Subcutaneous abdominal adipose tissue (tissue), 5 donors: ENCODE measurements around the gene ZRANB3.
"Not testable (repeated sequence)": the region's sequence is repeated elsewhere in the genome, so short reads cannot be mapped to it uniquely, and the experiment has no call there.

ENCODE experiments used
- H3K27ac ChIP-seq: one replicate; pipeline ENCODE4 v1.7.0; 2013; ENCODE audit warnings: low read depth, mild to moderate bottlenecking, inconsistent platforms, low read length, moderate library complexity
- H3K27me3 ChIP-seq, 5 donors: one replicate each; pipeline ENCODE4 v1.7.0; 2013; ENCODE audit warnings: low read length in 5 of 5, inconsistent platforms in 1 of 5; ENCODE audit not compliant: control insufficient read depth in 5 of 5, insufficient read depth in 4 of 5
- H3K36me3 ChIP-seq, 5 donors: one replicate each; pipeline ENCODE4 v1.7.0; 2013; ENCODE audit warnings: low read length in 5 of 5; ENCODE audit not compliant: control insufficient read depth in 5 of 5, insufficient read depth in 5 of 5
- H3K4me1 ChIP-seq, 5 donors: one replicate each; pipeline ENCODE4 v1.7.0; 2013; ENCODE audit warnings: low read length in 5 of 5, mild to moderate bottlenecking in 3 of 5, moderate library complexity in 1 of 5; ENCODE audit not compliant: control insufficient read depth in 5 of 5, insufficient read depth in 5 of 5
- H3K4me3 ChIP-seq, 5 donors: one replicate each; pipeline ENCODE4 v1.7.0; 2013; ENCODE audit warnings: low read length in 5 of 5, low read depth in 1 of 5
- H3K9ac ChIP-seq, 5 donors: one replicate each; pipeline ENCODE4 v1.7.0; 2013; ENCODE audit warnings: low read length in 5 of 5, mild to moderate bottlenecking in 4 of 5, moderate library complexity in 3 of 5
- H3K9me3 ChIP-seq, 5 donors: one replicate each; pipeline ENCODE4 v1.7.0; 2013; ENCODE audit warnings: low read length in 5 of 5; ENCODE audit not compliant: control insufficient read depth in 5 of 5
- donor health status: healthy.
- donor health status: healthy.
- donor health status: healthy.
- donor health status: healthy.
- donor health status: healthy.

The ZRANB3 gene

DNA sequence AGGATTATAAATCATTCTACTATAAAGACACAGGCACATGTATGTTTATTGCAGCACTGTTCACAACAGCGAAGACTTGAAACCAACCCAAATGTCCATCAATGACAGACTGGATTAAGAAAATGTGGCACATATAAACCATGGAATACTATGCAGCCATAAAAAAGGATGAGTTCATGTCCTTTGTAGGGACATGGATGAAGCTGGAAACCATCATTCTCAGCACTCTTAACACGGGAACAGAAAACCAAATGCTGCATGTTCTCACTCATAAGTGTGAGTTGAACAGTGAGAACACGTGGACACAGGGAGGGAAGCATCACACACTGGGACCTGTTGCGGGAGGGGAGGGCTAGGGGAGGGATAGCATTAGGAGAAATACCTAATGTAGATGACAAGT lies 441.4 kb downstream of the ZRANB3 start:
- H3K4me1 ChIP-seq, H3K4me3 ChIP-seq, H3K9me3 ChIP-seq, H3K27ac ChIP-seq, H3K27me3 ChIP-seq, H3K9ac ChIP-seq: not testable (repeated sequence)
- H3K36me3 ChIP-seq, result peaks cover 13 to 25% (median 19%) of the 10 kb centered on the region in 5 donors
